Liver (tissue), 9 donors: Measurements from ENCODE around the gene ZNF564. TPM values are rescaled to one million over a fixed set of nuclear protein-coding genes. Genes with fewer than 3 reads are reported as not detected.
A peak's percentile ranks its signal among the peaks of the same experiment; 100 is the strongest.

Source experiments
- DNase-seq: peaks from one replicate; pipeline ENCODE4 v3.0.0-alpha.2; 2017; ENCODE audit warnings: low spot score
- H3K27ac ChIP-seq, 2 donors: one replicate each; pipeline ENCODE4 v1.7.0; 2013; ENCODE audit warnings: inconsistent platforms in 2 of 2, low read length in 2 of 2, control low read depth in 1 of 2, low read depth in 1 of 2, mild to moderate bottlenecking in 1 of 2
- H3K27me3 ChIP-seq, 4 donors: one replicate each; pipeline versions ENCODE4 v1.6.1 to v1.7.0; 2013; ENCODE audit warnings: low read length in 3 of 4, inconsistent platforms in 1 of 4, mild to moderate bottlenecking in 1 of 4, moderate library complexity in 1 of 4; ENCODE audit not compliant: control insufficient read depth in 4 of 4, insufficient read depth in 4 of 4
- H3K36me3 ChIP-seq, 4 donors: one replicate each; pipeline versions ENCODE4 v1.6.1 to v1.7.0; 2013; ENCODE audit warnings: low read length in 3 of 4, mild to moderate bottlenecking in 3 of 4, low read depth in 1 of 4, moderate library complexity in 1 of 4; ENCODE audit not compliant: control insufficient read depth in 4 of 4, insufficient read depth in 3 of 4
- H3K4me1 ChIP-seq, 4 donors: one replicate each; pipeline versions ENCODE4 v1.6.1 to v1.7.0; 2013; ENCODE audit warnings: low read length in 3 of 4, mild to moderate bottlenecking in 3 of 4, moderate library complexity in 1 of 4; ENCODE audit not compliant: control insufficient read depth in 4 of 4, insufficient read depth in 4 of 4
- H3K4me3 ChIP-seq, 3 donors: one replicate each; pipeline versions ENCODE4 v1.6.1 to v1.7.0; 2013; ENCODE audit warnings: low read length in 3 of 3, control low read depth in 1 of 3, low read depth in 1 of 3, mild to moderate bottlenecking in 1 of 3
- H3K9ac ChIP-seq, 2 donors: one replicate each; pipeline ENCODE4 v1.7.0; 2013; ENCODE audit warnings: low read length in 2 of 2, mild to moderate bottlenecking in 2 of 2, moderate library complexity in 2 of 2, control low read depth in 1 of 2, low read depth in 1 of 2
- H3K9me3 ChIP-seq, 4 donors: one replicate each; pipeline versions ENCODE4 v1.6.1 to v1.7.0; 2013; ENCODE audit warnings: low read length in 3 of 4; ENCODE audit not compliant: control insufficient read depth in 4 of 4
- EGR1 ChIP-seq, 2 donors: IDR thresholded peaks; 2 replicates each; pipeline ENCODE4 v1.6.1; 2016 to 2018; ENCODE audit warnings: antibody characterized with exemption in 2 of 2, low read depth in 2 of 2
- FOXA1 ChIP-seq: IDR thresholded peaks from 2 replicates; pipeline ENCODE4 v1.6.1; 2016; ENCODE audit warnings: antibody characterized with exemption
- FOXA2 ChIP-seq: IDR thresholded peaks from 2 replicates; pipeline ENCODE4 v1.6.1; 2016; ENCODE audit warnings: antibody characterized with exemption
- GABPA ChIP-seq, 2 donors: IDR thresholded peaks in 1 of 2; conservative IDR thresholded peaks in 1 of 2; 2 replicates each; pipeline ENCODE4 v1.6.1; 2016; ENCODE audit warnings: antibody characterized with exemption in 2 of 2, mild to moderate bottlenecking in 1 of 2, moderate library complexity in 1 of 2
- HNF4A ChIP-seq, 2 donors: conservative IDR thresholded peaks; 2 replicates each; pipeline ENCODE4 v1.6.1; 2016; ENCODE audit warnings: antibody characterized with exemption in 2 of 2, mild to moderate bottlenecking in 2 of 2
- HNF4G ChIP-seq: IDR thresholded peaks from 2 replicates; pipeline ENCODE4 v1.6.1; 2016; ENCODE audit warnings: antibody characterized with exemption
- JUND ChIP-seq, 2 donors: IDR thresholded peaks; 2 replicates each; pipeline ENCODE4 v1.6.1; 2016; ENCODE audit warnings: antibody characterized with exemption in 2 of 2
- NR2F2 ChIP-seq: IDR thresholded peaks from 2 replicates; pipeline ENCODE4 v1.6.1; 2016; ENCODE audit warnings: antibody characterized with exemption
- RAD21 ChIP-seq, 2 donors: IDR thresholded peaks; 2 replicates each; pipeline ENCODE4 v1.6.1; 2016; ENCODE audit warnings: antibody characterized with exemption in 2 of 2, mild to moderate bottlenecking in 2 of 2
- REST ChIP-seq: IDR thresholded peaks from 2 replicates; pipeline ENCODE4 v1.6.1; 2016; ENCODE audit warnings: antibody characterized with exemption, mild to moderate bottlenecking
- RXRA ChIP-seq, 2 donors: IDR thresholded peaks; 2 replicates each; pipeline ENCODE4 v1.6.1; 2017 to 2018; ENCODE audit warnings: antibody characterized with exemption in 2 of 2, mild to moderate bottlenecking in 1 of 2
- SP1 ChIP-seq: IDR thresholded peaks from 2 replicates; pipeline ENCODE4 v1.6.1; 2018; ENCODE audit warnings: antibody characterized with exemption, mild to moderate bottlenecking
- TAF1 ChIP-seq: conservative IDR thresholded peaks from 2 replicates; pipeline ENCODE4 v1.6.1; 2016; ENCODE audit warnings: antibody characterized with exemption, mild to moderate bottlenecking
- YY1 ChIP-seq: IDR thresholded peaks from 2 replicates; pipeline ENCODE4 v1.6.1; 2016; ENCODE audit warnings: antibody characterized with exemption, mild to moderate bottlenecking
- ZBTB33 ChIP-seq: IDR thresholded peaks from 2 replicates; pipeline ENCODE4 v1.6.1; 2016; ENCODE audit warnings: antibody characterized with exemption
- WGBS: extraction: QIAGEN DNeasy Blood & Tissue Kit; methylation state at CpG from one replicate; pipeline ENCODE4 v1.1.7; 2013; 5-methylcytosine and 5-hydroxymethylcytosine counted together
- polyA plus RNA-seq, 2 donors: library from polyadenylated mRNA; stranded (reverse) in 1 of 2; unstranded in 1 of 2; fragments of 200-250 nt in 1 of 2; fragments of >200 nt in 1 of 2; fragmentation: Nextera tagmentation in 1 of 2; extraction: Ambion mirVana in 1 of 2; gene quantifications; one replicate each; pipeline versions ENCODE4 v1.2.1 to v1.2.3, GENCODE V29; 2013 to 2015
- total RNA-seq, 2 donors: library from RNA; depleted of rRNA; stranded (reverse); fragments of >200 nt; gene quantifications; one replicate each; pipeline ENCODE4 v1.2.3, GENCODE V29; 2014
- TF ChIP-seq, protein P1 (sequence below): fragments of 150-350 bp; IDR thresholded peaks from 2 replicates; pipeline ENCODE4 v1.5.1; 2017; ENCODE audit warnings: improper control_type of control experiment, low read depth, low read length; ENCODE audit not compliant: missing input control
- TF ChIP-seq, protein P2 (sequence below): IDR thresholded peaks from 2 replicates; pipeline ENCODE4 v1.6.1; 2016; ENCODE audit warnings: antibody characterized with exemption
- TF ChIP-seq, protein P3 (sequence below): IDR thresholded peaks from 2 replicates; pipeline ENCODE4 v1.6.1; 2016; ENCODE audit warnings: antibody characterized with exemption
- donor health status: healthy.
- donor health status: healthy.
- donor health status: healthy.
- donor health status: healthy.
- donor health status: healthy.

Gene ZNF564
- total and polyA plus RNA-seq, 4 donors = 2.4 to 8.6 (median 5.8) TPM

DNA sequence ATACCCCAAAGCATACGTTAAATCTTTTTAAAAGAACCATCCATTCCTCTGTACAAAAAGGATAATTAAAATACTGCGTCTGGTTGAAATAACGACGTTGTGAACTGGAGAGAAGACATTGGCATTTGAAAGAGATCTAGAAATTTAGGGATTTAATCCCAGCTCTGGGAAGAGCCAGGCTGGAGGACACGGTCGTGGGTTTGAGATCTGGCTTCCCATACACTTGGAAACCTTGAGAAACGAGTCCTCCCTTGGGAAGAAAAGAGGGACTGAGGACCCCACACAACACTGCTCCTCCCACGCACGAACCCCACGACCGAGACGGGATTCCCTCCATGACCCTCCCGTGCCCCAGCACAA is 67.3 kb downstream of the ZNF564 start:
- no peak for DNase-seq
- Histone ChIP-seq H3K36me3 (no peaks in the 10 kb centered on the region), H3K27ac (no peak overlapping the region), H3K9ac (peak overlapping the region in 1 of 2 donors; percentile 72), H3K27me3 (no peaks in the 10 kb centered on the region), H3K9me3 (no peaks in the 10 kb centered on the region), H3K4me3 (peak overlapping the region; percentile 74 to 93 (median 88)), H3K4me1 (peaks cover 0 to 12% (median 3%) of the 10 kb centered on the region in 4 donors)
- whole genome bisulfite sequencing = 4% methylated on average over 13 of the region's 13 CpGs
- no peak for TF ChIP-seq ZBTB33
- TF ChIP-seq, protein P1, sequence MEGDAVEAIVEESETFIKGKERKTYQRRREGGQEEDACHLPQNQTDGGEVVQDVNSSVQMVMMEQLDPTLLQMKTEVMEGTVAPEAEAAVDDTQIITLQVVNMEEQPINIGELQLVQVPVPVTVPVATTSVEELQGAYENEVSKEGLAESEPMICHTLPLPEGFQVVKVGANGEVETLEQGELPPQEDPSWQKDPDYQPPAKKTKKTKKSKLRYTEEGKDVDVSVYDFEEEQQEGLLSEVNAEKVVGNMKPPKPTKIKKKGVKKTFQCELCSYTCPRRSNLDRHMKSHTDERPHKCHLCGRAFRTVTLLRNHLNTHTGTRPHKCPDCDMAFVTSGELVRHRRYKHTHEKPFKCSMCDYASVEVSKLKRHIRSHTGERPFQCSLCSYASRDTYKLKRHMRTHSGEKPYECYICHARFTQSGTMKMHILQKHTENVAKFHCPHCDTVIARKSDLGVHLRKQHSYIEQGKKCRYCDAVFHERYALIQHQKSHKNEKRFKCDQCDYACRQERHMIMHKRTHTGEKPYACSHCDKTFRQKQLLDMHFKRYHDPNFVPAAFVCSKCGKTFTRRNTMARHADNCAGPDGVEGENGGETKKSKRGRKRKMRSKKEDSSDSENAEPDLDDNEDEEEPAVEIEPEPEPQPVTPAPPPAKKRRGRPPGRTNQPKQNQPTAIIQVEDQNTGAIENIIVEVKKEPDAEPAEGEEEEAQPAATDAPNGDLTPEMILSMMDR = no peak
- no peak for TF ChIP-seq FOXA2
- no peak for TF ChIP-seq GABPA (IDR thresholded peaks at IDR 0.05 in 1 of 2, conservative IDR thresholded peaks at IDR 0.05 in 1 of 2)
- TF ChIP-seq NR2F2 = no peak
- no peak for TF ChIP-seq EGR1 (IDR thresholded peaks at IDR 0.05; ENCODE audit: low read depth in 2 of 2)
- TF ChIP-seq SP1 = no peak

GRCh38 chr19:12482509-12482886 is 68.8 kb downstream of the ZNF564 start:
- Histone ChIP-seq H3K4me1 (peaks cover 0 to 12% (median 3%) of the 10 kb centered on the region in 4 donors), H3K4me3 (no peak overlapping the region), H3K9me3 (no peaks in the 10 kb centered on the region), H3K36me3 (peaks cover 0 to 2% (median 0%) of the 10 kb centered on the region in 4 donors), H3K9ac (no peak overlapping the region), H3K27ac (no peak overlapping the region), H3K27me3 (no peaks in the 10 kb centered on the region)
- TF ChIP-seq YY1 (no peak), TAF1 (no peak), HNF4A (conservative IDR thresholded peaks at IDR 0.05) (no peak), HNF4G (no peak), EGR1 (IDR thresholded peaks at IDR 0.05; ENCODE audit: low read depth in 2 of 2) (no peak), NR2F2 (no peak), REST (no peak), RXRA (IDR thresholded peaks at IDR 0.05) (no peak), JUND (IDR thresholded peaks at IDR 0.05) (no peak), RAD21 (IDR thresholded peaks at IDR 0.05) (no peak), FOXA2 (no peak), SP1 (no peak), GABPA (IDR thresholded peaks at IDR 0.05 in 1 of 2, conservative IDR thresholded peaks at IDR 0.05 in 1 of 2) (no peak), ZBTB33 (no peak), FOXA1 (no peak)
- TF ChIP-seq, protein P2, sequence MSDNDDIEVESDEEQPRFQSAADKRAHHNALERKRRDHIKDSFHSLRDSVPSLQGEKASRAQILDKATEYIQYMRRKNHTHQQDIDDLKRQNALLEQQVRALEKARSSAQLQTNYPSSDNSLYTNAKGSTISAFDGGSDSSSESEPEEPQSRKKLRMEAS = no peak
- TF ChIP-seq, protein P3, sequence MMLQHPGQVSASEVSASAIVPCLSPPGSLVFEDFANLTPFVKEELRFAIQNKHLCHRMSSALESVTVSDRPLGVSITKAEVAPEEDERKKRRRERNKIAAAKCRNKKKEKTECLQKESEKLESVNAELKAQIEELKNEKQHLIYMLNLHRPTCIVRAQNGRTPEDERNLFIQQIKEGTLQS = no peak
- TF ChIP-seq, protein P1 = no peak
- WGBS = 80% methylated on average over 2 of the region's 2 CpGs
- DNase-seq = no peak
